GM19043 (cell line): ENCODE data around the gene ATN1.

Experiments used
- ATAC-seq: cut with Tn5 transposase; IDR thresholded peaks from one replicate; pipeline ENCODE4 v1.9.1; 2021; ENCODE audit warnings: low read depth; ENCODE audit not compliant: unreplicated experiment

ATN1 gene

DNA sequence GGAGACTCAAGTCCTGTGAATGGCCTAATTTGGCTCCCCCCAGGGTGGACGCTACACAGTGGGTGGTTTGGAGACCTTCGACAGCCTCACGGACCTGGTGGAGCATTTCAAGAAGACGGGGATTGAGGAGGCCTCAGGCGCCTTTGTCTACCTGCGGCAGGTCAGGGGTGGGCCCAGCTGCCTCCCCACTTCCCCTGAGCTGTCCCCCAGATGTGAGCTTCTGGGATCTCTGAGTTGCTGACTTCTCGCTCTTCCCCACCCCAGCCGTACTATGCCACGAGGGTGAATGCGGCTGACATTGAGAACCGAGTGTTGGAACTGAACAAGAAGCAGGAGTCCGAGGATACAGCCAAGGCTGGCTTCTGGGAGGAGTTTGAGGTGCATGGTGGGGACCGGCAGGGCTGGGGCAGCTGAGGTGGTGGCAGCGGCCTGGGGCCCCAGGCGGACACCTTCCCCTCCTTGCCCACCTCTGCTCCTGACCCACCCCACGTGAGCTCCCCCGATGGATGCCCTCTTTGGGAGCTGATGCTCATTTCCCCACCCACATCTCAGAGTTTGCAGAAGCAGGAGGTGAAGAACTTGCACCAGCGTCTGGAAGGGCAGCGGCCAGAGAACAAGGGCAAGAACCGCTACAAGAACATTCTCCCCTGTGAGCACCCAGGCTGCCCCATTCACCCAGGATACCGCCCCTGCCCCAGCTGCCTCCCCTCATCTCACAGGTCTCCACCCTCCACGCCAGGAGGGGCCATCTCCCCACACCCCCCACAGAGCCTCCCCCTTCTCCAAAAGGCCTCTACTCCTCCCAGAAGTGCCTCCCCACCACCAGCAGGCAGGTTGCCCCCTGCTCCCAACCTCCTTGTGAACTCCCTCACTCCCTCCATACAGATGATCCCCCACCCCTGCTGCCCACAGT, 27.6 kb downstream of the ATN1 start:
- no peak for ATAC-seq

DNA sequence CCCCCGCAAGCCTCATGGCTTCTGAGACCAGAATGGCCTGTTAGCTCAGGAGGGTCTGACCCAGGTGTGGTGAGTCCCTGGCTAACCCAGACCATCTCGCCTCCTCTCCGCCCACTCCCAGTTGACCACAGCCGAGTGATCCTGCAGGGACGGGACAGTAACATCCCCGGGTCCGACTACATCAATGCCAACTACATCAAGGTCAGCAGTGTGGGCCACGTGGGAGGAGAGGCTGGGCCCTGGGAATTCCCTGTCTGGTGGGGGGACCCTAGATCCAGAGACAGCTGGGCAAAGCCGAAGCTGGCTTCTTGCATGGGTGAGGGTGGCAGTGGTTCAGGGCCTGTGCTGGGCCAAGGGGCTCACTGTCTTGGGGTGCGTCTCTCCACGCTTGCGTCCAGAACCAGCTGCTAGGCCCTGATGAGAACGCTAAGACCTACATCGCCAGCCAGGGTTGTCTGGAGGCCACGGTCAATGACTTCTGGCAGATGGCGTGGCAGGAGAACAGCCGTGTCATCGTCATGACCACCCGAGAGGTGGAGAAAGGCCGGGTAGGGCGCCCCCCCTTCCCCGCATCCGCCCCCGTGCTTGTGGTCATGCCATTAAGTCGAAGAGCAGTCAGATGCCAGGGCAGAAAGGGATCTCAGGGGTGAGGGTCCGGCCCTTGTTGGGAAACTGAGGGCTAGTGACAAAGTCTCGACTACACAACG, 28.4 kb downstream of the ATN1 start:
- ATAC-seq, result no peak

DNA sequence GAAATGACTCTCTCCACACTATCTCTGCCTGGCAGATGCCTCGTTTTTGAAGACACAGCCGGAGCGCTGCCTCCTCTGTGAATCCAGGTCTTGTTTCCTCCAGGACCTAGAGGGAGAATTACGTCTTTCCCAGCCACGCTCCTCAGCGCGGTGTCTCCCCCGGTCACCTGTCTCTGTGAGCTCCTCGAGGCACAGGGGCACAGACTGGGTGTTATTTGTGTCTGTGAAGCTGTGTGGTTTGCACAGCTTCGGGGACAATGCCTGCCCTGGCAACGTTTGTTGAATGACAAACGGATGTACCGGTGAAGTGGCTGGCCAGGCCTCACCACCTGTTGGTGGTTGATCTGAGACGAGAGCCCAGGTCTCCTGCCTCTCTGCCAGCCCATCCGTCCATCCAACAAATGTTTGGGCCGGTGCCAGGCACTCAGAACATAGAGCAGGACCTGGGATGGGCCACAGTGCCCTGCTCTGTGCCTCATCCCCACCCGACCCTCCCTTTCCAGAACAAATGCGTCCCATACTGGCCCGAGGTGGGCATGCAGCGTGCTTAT, 29.5 kb downstream of the ATN1 start:
- ATAC-seq, result no peak

DNA sequence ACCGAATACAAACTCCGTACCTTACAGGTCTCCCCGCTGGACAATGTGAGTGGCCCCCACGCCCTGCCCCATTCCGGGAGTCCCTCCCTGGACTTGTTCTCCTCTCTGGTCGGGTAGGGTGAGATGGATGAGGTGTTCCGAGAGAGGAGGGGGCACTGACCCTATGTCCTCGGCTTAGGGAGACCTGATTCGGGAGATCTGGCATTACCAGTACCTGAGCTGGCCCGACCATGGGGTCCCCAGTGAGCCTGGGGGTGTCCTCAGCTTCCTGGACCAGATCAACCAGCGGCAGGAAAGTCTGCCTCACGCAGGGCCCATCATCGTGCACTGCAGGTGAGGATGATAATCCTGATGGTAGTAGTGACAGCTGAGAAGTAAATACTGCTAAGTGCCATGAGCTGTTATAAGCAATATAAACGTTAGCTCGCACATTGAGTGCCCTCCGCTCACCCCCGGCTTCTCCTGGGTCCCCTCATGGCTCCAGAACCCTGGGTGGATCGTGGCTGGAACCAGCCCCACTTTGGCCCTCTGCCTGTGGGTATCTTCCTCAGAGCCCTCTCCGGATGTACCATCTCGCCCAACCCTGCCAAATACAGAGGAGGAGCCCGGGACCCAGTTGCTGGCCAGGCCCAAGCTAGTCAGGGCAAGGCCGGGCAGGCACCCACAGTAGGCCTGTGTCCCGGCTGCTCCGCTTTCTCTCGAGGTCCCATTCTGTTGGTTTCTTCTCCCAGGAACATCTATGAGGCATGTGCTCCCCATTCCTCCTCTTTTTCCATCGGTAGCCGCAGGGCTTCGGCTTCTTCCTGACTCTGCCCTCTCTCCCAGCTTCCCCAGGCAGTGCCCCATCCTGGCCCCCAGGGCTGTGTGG, 30.2 kb downstream of the ATN1 start:
- ATAC-seq, result no peak

DNA sequence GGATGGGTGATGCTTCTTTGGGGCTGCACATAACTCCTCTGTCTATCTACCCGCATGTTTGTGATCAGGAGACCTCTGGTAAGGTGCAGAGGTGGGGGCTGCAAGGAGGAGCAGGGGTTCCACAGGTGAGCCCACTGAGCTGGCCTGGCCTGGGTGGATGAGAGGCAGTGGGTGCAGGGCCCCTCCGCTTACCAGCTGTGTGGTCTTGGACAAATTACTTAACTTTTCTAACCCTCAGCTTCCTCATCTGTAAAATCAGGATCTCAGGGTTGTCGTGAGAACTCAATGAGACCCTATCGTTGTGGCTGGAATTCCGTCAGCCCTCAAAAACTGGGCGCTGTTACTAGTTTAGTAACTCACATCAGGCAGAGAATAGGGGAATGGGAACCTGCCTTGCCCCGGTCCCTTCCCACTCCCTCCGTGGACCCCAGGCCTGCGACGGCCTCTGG, 30.9 kb downstream of the ATN1 start:
- ATAC-seq, result no peak

DNA sequence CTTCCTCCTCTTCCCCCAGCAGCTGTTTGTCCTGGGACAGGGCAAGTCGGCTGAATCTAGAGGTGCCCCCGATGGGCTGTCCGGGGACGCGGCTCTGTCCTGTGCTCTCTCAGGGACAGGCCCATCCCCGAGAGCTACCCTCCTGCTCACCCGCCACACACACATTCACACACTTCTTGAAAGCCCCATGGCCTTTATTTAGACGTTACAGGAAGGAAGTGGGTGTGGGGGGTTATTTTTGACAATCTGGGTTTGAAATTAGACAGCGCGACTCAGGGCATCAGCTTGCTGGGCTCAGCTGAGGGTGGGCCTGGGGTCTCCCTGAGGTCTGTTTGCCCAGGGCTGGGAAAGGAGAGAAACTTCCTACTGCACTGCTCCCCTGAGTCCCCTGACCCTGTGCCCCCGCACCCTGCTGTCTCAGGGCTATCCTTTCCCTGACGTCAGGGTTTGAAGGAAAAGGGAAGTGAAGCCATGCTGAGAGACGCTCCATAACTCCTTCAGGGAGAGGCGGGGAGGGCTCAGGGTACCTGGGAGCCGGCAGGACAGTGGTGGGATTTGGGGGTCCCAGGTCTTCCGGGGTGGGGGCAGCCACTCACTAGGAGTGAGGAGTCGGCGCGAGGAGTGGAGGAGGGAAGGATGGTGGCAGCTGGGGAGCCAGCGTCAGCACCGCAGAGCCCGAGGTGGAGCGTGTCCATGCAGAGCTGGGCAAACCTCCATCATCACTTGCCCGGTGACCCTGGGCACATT, 31.5 kb downstream of the ATN1 start:
- ATAC-seq, result peak; percentile 53

DNA sequence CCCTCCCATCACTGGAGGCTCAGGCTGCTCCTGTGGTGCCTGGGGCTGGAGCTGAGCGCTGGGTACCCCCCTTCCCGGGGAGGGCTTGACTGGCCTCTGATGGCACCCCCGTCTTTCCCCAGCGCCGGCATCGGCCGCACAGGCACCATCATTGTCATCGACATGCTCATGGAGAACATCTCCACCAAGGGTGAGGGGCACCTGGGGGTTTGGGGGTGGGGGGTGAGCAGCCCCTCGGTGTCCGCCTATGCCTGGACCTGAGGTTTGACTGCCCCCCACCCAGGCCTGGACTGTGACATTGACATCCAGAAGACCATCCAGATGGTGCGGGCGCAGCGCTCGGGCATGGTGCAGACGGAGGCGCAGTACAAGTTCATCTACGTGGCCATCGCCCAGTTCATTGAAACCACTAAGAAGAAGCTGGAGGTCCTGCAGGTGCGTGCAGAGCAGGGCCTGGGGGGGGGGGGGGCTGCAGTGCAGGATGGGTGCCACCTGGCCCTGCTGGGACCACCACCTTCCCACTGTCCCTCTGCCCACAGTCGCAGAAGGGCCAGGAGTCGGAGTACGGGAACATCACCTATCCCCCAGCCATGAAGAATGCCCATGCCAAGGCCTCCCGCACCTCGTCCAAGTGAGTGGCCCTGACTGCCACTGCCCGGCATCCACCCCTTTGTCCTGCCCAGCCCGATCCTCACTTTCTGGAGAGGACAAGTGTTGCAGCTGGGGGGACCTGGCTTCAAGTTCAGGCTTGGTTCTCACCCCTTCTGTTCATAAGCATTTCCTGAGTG, 32.2 kb downstream of the ATN1 start:
- ATAC-seq, result no peak

DNA sequence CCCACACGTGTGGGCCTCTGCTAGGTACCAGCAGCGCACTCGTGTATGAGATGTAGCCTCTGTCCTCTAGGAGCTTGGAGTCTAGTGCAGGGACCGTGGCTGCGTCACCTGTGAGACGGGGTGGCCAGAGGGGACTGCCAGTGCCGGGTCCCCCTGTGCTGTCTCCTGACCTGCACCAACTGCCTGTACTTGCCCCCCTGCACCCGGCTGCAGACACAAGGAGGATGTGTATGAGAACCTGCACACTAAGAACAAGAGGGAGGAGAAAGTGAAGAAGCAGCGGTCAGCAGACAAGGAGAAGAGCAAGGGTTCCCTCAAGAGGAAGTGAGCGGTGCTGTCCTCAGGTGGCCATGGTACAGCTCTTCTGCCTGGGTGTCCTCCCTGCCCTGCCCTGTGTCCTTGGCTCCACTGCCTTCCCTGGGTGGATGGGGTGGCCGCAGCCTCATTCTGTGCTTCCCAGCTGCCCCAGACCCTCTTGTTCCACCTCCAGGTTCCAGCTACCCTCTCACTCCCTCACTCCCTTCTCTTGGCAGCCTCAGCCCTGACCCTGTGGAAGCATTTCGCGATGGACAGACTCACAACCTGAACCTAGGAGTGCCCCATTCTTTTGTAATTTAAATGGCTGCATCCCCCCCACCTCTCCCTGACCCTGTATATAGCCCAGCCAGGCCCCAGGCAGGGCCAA, 33.0 kb downstream of the ATN1 start:
- no peak for ATAC-seq

DNA sequence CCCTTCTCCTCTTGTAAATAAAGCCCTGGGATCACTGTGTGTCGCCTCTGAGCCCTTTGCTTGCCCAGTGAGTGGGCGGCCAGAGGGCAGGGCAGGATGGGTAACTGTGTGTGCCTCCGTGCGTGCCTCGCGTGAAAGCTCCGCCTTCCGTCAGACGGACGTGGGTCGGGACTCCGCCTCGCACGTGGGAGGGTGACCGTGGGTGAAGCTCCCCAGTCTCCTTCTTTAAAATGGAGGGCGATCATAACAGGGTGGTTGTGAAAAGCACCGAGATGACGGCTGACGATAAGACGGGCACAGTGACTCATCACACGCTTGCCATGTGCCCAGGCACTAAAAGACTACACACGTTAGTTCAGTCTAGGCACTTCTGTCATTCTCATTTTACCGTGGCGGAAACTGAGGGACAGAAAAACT, 33.5 kb downstream of the ATN1 start:
- no peak for ATAC-seq

DNA sequence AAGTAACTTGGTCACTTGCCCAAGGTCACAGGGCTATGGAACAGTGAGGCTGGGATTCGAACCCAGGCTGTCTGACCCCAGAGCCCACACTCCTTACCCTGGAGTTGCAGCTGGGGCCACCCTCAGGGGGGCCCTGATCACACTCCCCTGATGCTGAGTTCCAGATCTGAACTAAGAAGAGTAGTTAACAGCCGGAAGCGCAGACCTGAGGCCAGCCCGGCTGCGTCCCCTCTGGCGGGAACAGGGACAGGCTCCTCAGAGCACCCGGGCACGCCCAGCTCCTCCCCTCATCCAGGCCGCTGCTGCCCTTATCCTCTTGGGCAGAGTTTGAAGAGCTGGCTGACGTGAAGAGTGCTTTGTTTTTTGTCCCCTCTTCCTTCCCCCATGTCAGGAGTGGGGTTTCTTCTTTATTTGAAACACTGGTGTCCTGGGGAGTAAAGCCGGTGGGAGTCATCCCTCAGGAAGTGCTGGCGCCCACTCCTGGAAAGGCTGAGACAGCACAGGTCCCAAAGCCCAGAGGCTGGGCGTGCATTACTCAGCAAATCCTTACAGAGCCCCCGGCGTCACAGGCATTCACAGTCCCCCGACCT, 34.0 kb downstream of the ATN1 start:
- no peak for ATAC-seq

DNA sequence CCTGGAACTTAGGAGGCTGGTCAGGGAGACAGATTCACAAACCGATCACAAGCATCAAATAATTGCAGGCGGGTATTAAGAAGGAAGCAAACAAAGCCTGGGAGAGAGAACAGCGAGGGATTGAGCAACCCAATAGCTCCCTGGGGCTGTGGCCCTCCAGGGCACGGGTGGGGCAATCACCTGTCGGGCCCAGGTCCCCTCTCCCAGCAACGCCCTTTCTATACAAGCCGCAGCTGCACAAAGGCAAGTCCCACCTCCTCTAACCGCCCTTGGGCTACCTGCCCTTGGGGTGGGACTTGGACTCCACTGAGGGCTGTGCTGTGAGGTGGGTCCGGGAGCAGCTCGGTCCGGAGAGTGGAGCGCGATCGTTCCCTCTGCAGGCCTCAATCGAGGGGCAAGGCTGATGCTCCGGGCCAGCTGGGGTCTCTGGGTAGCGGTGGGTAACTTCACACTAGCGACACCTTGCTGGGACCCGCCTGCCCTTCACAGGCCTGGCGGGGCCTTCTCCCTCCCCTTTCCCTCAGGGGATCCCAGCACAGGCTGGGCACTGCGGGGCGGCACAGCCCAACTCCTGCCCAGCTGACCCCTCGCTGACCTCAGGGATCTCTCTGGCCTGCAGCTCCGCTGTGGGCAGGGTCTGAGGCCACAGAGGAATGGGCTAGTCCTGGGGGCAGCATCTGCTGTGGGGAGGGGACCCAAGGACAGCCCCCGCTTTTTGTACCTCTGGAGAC, 34.7 kb downstream of the ATN1 start:
- ATAC-seq, result no peak

DNA sequence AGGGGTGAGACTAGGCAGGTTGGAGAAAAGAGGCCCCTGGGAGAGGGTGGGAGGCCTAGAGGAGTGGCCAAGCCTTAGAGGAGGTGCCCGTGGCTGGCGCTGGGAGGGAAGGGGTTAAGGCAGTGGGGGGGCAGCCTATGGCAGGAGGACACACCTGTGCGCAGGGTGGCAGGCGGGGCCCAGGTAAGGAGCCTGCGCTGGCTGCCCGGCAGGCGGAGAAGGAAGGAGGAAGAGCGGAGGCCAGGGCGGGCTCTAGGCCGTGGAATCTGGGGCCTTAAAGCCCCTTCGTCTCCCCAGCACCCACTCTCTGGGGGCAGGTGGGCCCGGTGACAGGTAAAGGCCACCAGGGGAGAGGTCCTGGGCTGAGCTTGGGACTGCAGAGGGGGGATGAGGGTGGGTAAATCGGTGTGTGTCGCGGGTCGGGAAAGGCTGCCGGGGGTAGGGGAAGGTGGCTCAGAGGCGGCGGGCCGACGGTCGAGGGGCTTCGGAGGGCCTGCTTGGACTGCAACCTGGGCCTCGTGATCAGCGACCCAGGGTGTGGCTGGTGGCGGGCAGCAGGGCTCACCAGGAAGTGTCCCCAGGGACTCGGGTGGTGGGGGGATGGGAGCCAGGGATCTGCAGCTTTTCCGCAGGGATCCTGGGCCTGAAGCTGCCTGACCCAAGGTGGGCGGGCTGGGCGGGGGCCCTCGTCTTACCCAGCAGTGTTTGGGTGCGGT, 35.4 kb downstream of the ATN1 start:
- ATAC-seq, result no peak

DNA sequence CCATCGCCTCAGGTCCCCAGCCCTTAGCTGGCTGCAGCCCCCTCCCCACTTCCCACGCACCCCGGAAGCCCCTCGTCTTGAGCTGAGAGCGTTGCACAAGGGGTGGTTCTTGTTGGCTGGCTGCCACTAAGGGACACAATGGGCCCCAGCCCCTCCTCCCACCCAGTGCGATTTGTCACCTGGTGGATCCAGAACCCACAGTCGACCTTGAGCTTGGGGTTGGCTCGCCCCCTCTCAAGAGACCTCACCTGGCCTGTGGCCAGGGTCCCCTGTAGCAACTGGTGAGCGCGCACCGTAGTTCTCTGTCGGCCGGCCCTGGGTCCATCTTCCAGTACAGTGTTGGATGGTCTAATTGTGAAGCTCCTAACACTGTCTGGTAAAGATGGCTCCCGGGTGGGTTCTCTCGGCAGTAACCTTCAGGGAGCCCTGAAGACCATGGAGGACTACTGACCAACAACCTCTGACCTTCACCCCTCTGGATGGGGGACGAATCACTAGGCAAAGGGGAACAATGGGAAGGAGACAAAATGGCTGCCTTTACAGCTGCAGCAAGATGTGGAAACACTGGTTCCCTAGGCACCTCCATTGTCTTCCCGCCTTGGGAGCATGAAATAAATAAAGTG, 36.1 kb downstream of the ATN1 start:
- no peak for ATAC-seq

DNA sequence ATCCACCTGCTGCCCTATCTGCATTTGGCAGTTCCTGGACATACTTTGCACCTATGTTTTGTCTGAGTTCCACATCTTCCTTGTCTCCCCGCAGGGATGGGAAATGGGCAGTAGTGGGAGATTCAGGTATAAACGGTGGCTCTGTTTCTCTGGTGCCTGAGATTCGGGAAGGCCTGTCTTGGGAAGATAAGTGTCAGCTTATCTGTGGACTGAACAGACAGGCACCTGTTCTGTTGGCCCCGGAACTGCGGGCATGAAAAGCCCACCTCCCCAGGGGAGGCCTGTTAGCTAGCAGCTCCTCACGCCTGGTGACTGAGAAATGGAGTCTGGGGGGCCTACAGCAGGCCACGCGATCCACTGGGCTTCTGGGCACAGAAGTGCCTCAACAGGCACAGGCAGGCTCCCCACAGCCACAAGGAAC, 36.9 kb downstream of the ATN1 start:
- no peak for ATAC-seq

DNA sequence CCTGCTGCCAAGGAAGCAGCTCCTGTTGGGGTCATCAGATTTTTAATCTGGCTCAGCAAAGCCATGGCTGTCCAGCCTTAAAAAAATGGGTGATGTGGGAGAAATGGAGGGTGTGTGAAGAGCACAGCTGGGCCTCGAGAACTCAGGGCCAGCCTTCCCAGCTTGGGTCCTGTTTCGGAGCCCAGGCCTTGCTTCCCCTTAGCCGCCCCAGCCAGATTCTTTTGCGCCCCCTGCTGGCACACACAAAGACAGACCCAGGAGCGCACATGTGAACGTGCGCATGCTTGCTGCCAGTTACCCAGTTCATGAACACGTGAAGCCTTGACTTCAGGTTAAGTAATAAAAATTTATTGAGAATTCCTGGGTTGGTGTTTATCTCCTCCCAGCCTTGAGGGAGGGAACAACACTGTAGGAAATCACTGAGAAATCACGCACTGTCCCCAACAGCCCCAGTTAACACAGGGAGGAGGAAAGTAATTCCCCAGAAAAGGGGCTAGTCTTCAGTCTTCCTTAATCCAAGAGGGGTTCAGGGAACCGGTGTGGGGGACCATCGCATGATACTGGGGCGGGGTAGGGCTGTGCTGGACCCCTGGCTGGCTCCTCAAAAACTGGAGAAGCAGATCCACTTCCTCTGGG, 37.4 kb downstream of the ATN1 start:
- ATAC-seq, result peak; percentile 52

DNA sequence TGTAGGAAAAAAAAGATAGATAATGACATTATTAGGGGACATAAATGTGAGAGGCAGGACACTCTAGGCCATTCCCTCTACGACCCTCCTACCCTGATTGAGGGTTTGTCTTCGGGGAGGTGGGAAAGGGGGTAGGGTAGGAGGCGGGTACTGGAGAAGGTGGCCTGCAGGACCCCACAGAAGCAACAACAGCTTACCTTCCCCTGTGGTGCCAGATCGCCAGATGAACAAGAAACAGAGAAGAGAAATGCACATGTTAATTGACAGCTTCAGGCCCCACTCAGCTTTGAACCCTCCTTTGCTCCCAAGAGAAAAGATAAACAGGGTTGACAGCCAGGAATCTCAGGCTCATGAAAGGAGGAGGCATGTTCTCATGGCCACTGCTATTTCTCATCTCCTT, 38.0 kb downstream of the ATN1 start:
- ATAC-seq, result no peak
